ENCODE data around the gene DNMBP. TPM values are rescaled to one million over a fixed set of nuclear protein-coding genes. Genes with fewer than 3 reads are reported as not detected.
"Not testable (repeated sequence)": the region's sequence is repeated elsewhere in the genome, so short reads cannot be mapped to it uniquely, and the experiment has no call there.

The DNMBP gene
- total and polyA plus RNA-seq, 7 experiments from 2014 or later: 0.40 to 8.5 (median 3.9) TPM

DNA sequence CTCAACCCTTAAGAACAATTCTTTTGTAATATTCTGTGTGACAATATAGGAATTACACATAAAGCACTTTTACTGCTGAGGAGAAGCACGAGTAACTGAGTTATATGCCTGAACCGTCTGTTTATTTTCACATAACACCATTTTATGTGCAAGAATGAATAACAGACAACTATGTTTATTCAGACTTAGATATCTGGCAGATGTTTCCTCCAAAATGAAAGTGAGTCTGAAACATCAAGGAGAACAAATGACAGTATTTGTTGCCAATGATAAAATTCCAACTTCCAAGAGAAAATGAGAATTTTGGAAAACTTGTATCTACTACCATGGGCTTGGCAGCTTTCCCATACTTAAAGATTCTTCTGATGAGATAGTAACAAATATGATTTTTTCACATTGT, 51.4 kb downstream of the DNMBP start:
- H3K9me3 Mint-ChIP-seq: no peaks in the 10 kb centered on the region
- Histone ChIP-seq H3K4me3 (ENCODE audit: low read length) (no peak overlapping the region), H3K4me1 (ENCODE audit: control insufficient read depth in 2 of 2, insufficient read depth in 2 of 2, low read length in 2 of 2) (no peaks in the 10 kb centered on the region), H3K27ac (ENCODE audit: low read depth, low read length) (no peak overlapping the region), H3K9me3 (ENCODE audit: control insufficient read depth in 2 of 3, low read length in 3 of 3) (no peaks in the 10 kb centered on the region), H3K36me3 (ENCODE audit: control insufficient read depth in 2 of 3, insufficient read depth in 3 of 3, low read length in 3 of 3) (peaks cover 0 to 12% (median 0%) of the 10 kb centered on the region in 3 experiments), H3K27me3 (ENCODE audit: control insufficient read depth in 2 of 2, insufficient read depth in 2 of 2, low read length in 2 of 2) (no peaks in the 10 kb centered on the region)
- DNase-seq: no peak
- H3K27me3 Mint-ChIP-seq: no peaks in the 10 kb centered on the region
- no peak for ATAC-seq
- ChIA-PET CTCF (no interaction called here), POLR2A (interaction anchor here (0.6 kb wide), 1 partner anchor 368 kb away, joined by 3 read pairs; no protein-coding TSS in a partner anchor)
- peaks cover 2 to 29% (median 20%) of the 10 kb centered on the region in 5 donors for H3K36me3 Mint-ChIP-seq
- intact Hi-C loops (cut with micrococcal nuclease): no loop called here
- H3K27ac Mint-ChIP-seq: no peak overlapping the region
- H3K4me3 Mint-ChIP-seq: no peak overlapping the region
- no peaks in the 10 kb centered on the region for H3K4me1 Mint-ChIP-seq

DNA sequence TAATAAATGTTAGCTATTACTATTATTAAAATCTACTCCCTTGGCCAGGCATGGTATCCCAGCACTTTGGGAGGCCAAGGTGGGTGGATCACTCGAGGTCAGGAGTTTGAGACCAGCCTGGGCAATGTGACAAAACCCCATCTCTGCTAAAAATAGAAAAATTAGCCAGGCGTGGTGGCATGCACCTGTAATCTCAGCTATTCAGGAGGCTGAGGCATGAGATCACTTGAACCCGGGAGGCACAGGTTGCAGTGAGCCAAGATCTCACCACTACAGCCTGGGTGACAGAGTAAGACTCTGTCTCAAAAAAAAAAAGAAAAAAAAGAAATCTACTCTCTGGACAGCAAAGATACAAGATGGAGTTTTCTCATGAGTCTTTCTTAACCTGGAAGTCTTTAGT, 56.2 kb downstream of the DNMBP start:
- H3K27me3 ChIP-seq (ENCODE audit: control insufficient read depth in 2 of 2, insufficient read depth in 2 of 2, low read length in 2 of 2); intact Hi-C loops (cut with micrococcal nuclease); CTCF ChIA-PET; H3K4me1 ChIP-seq (ENCODE audit: control insufficient read depth in 2 of 2, insufficient read depth in 2 of 2, low read length in 2 of 2); POLR2A ChIA-PET; H3K27me3 Mint-ChIP-seq; H3K27ac Mint-ChIP-seq; H3K9me3 ChIP-seq (ENCODE audit: control insufficient read depth in 2 of 3, low read length in 3 of 3); H3K4me1 Mint-ChIP-seq; DNase-seq; H3K27ac ChIP-seq (ENCODE audit: low read depth, low read length); H3K4me3 ChIP-seq (ENCODE audit: low read length); H3K4me3 Mint-ChIP-seq; ATAC-seq: not testable (repeated sequence)
- Mint-ChIP-seq H3K9me3 (peaks cover 4 to 27% (median 13%) of the 10 kb centered on the region in 11 donors), H3K36me3 (peaks cover 14 to 55% (median 52%) of the 10 kb centered on the region in 5 donors)
- H3K36me3 ChIP-seq (ENCODE audit: control insufficient read depth in 2 of 3, insufficient read depth in 3 of 3, low read length in 3 of 3): peaks cover 0 to 12% (median 0%) of the 10 kb centered on the region in 3 experiments

DNA sequence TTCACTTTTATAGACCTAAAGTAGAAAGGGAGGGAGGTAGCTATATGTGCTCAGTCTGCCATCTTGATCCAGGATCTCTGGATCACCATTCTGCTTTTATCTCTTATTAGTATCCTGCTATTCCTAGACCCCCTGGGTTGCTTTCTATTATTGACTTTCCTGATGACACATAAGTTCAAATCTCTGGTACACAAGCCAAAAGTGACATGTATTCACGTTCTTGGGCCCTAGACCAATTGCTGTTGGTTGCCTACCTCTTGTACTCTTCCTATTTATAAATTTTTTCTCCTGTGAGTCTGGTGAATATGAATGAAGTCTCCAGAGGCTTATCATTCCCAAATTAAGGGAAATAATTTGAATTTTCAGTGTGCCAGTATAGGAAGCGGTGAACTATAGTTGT, 56.9 kb downstream of the DNMBP start:
- H3K27me3 ChIP-seq (ENCODE audit: control insufficient read depth in 2 of 2, insufficient read depth in 2 of 2, low read length in 2 of 2): no peaks in the 10 kb centered on the region
- H3K27me3 Mint-ChIP-seq: no peaks in the 10 kb centered on the region
- intact Hi-C loops (cut with micrococcal nuclease): no loop called here
- H3K27ac ChIP-seq (ENCODE audit: low read depth, low read length): no peak overlapping the region
- H3K36me3 ChIP-seq (ENCODE audit: control insufficient read depth in 2 of 3, insufficient read depth in 3 of 3, low read length in 3 of 3): peaks cover 0 to 12% (median 0%) of the 10 kb centered on the region in 3 experiments
- H3K4me1 ChIP-seq (ENCODE audit: control insufficient read depth in 2 of 2, insufficient read depth in 2 of 2, low read length in 2 of 2): no peaks in the 10 kb centered on the region
- no peak for DNase-seq
- H3K4me3 ChIP-seq (ENCODE audit: low read length): no peak overlapping the region
- ChIA-PET CTCF (no interaction called here), POLR2A (no interaction called here)
- no peak for ATAC-seq
- H3K9me3 Mint-ChIP-seq: peaks cover 4 to 27% (median 13%) of the 10 kb centered on the region in 11 donors
- H3K9me3 ChIP-seq (ENCODE audit: control insufficient read depth in 2 of 3, low read length in 3 of 3): no peaks in the 10 kb centered on the region
- peaks cover 14 to 57% (median 52%) of the 10 kb centered on the region in 5 donors for H3K36me3 Mint-ChIP-seq
- no peaks in the 10 kb centered on the region for H3K4me1 Mint-ChIP-seq
- no peak overlapping the region for H3K27ac Mint-ChIP-seq
- H3K4me3 Mint-ChIP-seq: no peak overlapping the region

DNA sequence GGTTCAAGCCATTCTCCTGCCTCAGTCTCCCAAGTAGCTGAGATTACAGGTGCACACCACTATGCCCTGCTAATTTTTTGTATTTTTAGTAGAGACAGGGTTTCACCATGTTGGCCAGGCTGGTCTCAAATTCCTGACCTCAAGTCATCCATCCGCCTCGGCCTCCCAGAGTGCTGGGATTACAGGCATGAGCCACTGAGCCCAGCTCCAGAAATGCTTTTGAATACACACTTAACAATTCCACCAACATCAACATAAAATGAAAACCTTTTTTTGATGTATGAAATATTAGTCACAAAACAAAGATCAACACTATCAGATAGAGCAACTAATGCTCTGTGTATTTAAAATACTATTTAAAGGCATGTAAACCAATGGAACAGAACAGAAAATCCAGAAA, 63.7 kb downstream of the DNMBP start:
- H3K27me3 Mint-ChIP-seq; intact Hi-C loops (cut with micrococcal nuclease); POLR2A ChIA-PET; H3K4me3 Mint-ChIP-seq; H3K27me3 ChIP-seq (ENCODE audit: control insufficient read depth in 2 of 2, insufficient read depth in 2 of 2, low read length in 2 of 2); H3K4me3 ChIP-seq (ENCODE audit: low read length); H3K36me3 ChIP-seq (ENCODE audit: control insufficient read depth in 2 of 3, insufficient read depth in 3 of 3, low read length in 3 of 3); CTCF ChIA-PET; H3K9me3 ChIP-seq (ENCODE audit: control insufficient read depth in 2 of 3, low read length in 3 of 3); ATAC-seq; H3K4me1 ChIP-seq (ENCODE audit: control insufficient read depth in 2 of 2, insufficient read depth in 2 of 2, low read length in 2 of 2); H3K27ac ChIP-seq (ENCODE audit: low read depth, low read length); H3K4me1 Mint-ChIP-seq; DNase-seq; H3K27ac Mint-ChIP-seq: not testable (repeated sequence)
- Mint-ChIP-seq H3K9me3 (peaks cover 0 to 14% (median 7%) of the 10 kb centered on the region in 11 donors), H3K36me3 (peaks cover 7 to 23% (median 21%) of the 10 kb centered on the region in 5 donors)

DNA sequence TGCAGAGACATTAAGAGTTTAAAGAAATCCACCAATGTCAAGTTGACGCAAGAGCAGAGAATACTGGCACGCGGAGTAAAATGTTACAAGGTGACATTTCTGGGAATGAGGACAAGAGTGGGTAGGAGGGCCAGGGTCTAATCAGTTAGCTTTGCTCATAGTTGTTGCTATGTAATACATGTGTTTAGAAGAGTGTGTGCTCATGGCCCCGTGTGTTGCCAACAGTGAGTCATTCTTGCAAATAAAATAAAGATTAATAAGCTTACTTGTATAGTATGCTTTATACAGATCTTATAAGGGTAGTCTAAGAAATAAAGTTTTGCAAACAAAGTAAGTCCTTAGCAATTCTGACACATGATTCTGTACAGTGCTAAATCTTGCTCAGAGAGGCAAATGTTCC, 64.5 kb downstream of the DNMBP start:
- H3K9me3 ChIP-seq (ENCODE audit: control insufficient read depth in 2 of 3, low read length in 3 of 3): no peaks in the 10 kb centered on the region
- Mint-ChIP-seq H3K27me3 (peaks cover 0 to 4% (median 0%) of the 10 kb centered on the region in 5 donors), H3K4me3 (no peak overlapping the region), H3K4me1 (peaks cover 0 to 2% (median 0%) of the 10 kb centered on the region in 7 donors), H3K36me3 (peaks cover 3 to 22% (median 15%) of the 10 kb centered on the region in 5 donors), H3K27ac (no peak overlapping the region), H3K9me3 (peaks cover 0 to 7% (median 2%) of the 10 kb centered on the region in 11 donors)
- H3K4me3 ChIP-seq (ENCODE audit: low read length): no peak overlapping the region
- no peaks in the 10 kb centered on the region for H3K4me1 ChIP-seq (ENCODE audit: control insufficient read depth in 2 of 2, insufficient read depth in 2 of 2, low read length in 2 of 2)
- CTCF ChIA-PET: no interaction called here
- intact Hi-C loops (cut with micrococcal nuclease): no loop called here
- no peaks in the 10 kb centered on the region for H3K27me3 ChIP-seq (ENCODE audit: control insufficient read depth in 2 of 2, insufficient read depth in 2 of 2, low read length in 2 of 2)
- POLR2A ChIA-PET: interaction anchor here (0.6 kb wide), 1 partner anchor 78 kb away, joined by 3 read pairs; no protein-coding TSS in a partner anchor
- no peak overlapping the region for H3K27ac ChIP-seq (ENCODE audit: low read depth, low read length)
- no peaks in the 10 kb centered on the region for H3K36me3 ChIP-seq (ENCODE audit: control insufficient read depth in 2 of 3, insufficient read depth in 3 of 3, low read length in 3 of 3)
- DNase-seq (no peak), ATAC-seq (no peak)

DNA sequence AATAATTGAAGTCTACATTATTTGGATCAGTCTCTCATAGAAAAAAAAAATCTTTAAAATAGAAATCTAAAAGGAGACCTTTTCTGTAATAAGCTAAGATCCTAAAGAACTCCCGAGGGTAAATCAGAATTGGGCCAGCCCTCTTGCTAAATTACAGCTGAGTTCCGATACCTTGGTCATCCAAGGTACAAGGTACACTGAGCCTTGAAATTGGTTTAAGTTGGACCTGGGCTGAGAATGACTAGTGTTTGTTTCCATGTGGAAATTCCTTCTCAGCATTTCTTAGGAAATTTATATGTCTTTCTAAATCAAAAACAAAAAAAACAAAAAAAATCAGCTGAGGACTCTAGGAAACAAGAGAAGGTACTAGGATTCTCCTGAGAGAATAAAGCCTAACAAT, 64.9 kb downstream of the DNMBP start:
- H3K9me3 Mint-ChIP-seq: peaks cover 0 to 4% (median 0%) of the 10 kb centered on the region in 11 donors
- H3K4me1 Mint-ChIP-seq: peaks cover 0 to 2% (median 0%) of the 10 kb centered on the region in 7 donors
- intact Hi-C loops (cut with micrococcal nuclease): no loop called here
- no peak overlapping the region for H3K4me3 Mint-ChIP-seq
- H3K27me3 ChIP-seq (ENCODE audit: control insufficient read depth in 2 of 2, insufficient read depth in 2 of 2, low read length in 2 of 2): no peaks in the 10 kb centered on the region
- no peak overlapping the region for H3K4me3 ChIP-seq (ENCODE audit: low read length)
- no peak overlapping the region for H3K27ac Mint-ChIP-seq
- no peaks in the 10 kb centered on the region for H3K4me1 ChIP-seq (ENCODE audit: control insufficient read depth in 2 of 2, insufficient read depth in 2 of 2, low read length in 2 of 2)
- ChIA-PET POLR2A (interaction anchor here (0.6 kb wide), 1 partner anchor 78 kb away, joined by 3 read pairs; no protein-coding TSS in a partner anchor), CTCF (no interaction called here)
- no peaks in the 10 kb centered on the region for H3K9me3 ChIP-seq (ENCODE audit: control insufficient read depth in 2 of 3, low read length in 3 of 3)
- H3K36me3 Mint-ChIP-seq: peaks cover 0 to 19% (median 11%) of the 10 kb centered on the region in 5 donors
- no peaks in the 10 kb centered on the region for H3K36me3 ChIP-seq (ENCODE audit: control insufficient read depth in 2 of 3, insufficient read depth in 3 of 3, low read length in 3 of 3)
- H3K27me3 Mint-ChIP-seq: peaks cover 0 to 4% (median 0%) of the 10 kb centered on the region in 5 donors
- H3K27ac ChIP-seq (ENCODE audit: low read depth, low read length): no peak overlapping the region
- ATAC-seq (no peak), DNase-seq (no peak)

DNA sequence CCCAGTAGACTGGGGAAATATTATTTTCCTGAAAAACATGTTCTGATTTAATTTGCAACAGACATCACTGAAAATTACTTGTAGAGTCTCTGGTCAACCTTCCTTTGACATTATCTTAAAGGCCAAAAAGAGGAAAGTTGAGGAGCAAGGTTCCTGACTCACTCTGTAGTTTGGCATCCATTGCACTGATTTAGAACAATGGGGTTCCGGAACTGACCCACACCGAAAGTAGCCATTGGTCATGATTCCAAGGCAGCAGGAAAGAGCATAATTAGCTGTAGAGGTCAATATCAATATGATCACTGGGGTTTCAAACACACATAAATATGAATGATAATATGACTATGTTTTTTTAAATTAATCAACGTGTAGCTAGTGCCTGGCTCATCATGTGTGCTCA, 65.8 kb downstream of the DNMBP start:
- Histone ChIP-seq H3K36me3 (ENCODE audit: control insufficient read depth in 2 of 3, insufficient read depth in 3 of 3, low read length in 3 of 3) (no peaks in the 10 kb centered on the region), H3K9me3 (ENCODE audit: control insufficient read depth in 2 of 3, low read length in 3 of 3) (no peaks in the 10 kb centered on the region), H3K4me3 (ENCODE audit: low read length) (no peak overlapping the region), H3K27me3 (ENCODE audit: control insufficient read depth in 2 of 2, insufficient read depth in 2 of 2, low read length in 2 of 2) (no peaks in the 10 kb centered on the region), H3K27ac (ENCODE audit: low read depth, low read length) (no peak overlapping the region), H3K4me1 (ENCODE audit: control insufficient read depth in 2 of 2, insufficient read depth in 2 of 2, low read length in 2 of 2) (no peaks in the 10 kb centered on the region)
- no peak for DNase-seq
- intact Hi-C loops (cut with micrococcal nuclease): no loop called here
- no peak overlapping the region for H3K27ac Mint-ChIP-seq
- peaks cover 0 to 4% (median 0%) of the 10 kb centered on the region in 5 donors for H3K27me3 Mint-ChIP-seq
- POLR2A ChIA-PET: no interaction called here
- H3K4me1 Mint-ChIP-seq: peaks cover 0 to 2% (median 0%) of the 10 kb centered on the region in 7 donors
- H3K4me3 Mint-ChIP-seq: no peak overlapping the region
- ATAC-seq: no peak
- peaks cover 0 to 24% (median 11%) of the 10 kb centered on the region in 5 donors for H3K36me3 Mint-ChIP-seq
- CTCF ChIA-PET: no interaction called here
- H3K9me3 Mint-ChIP-seq: peaks cover 0 to 4% (median 0%) of the 10 kb centered on the region in 11 donors
